CD4-positive, alpha-beta T cell (primary cell): Measurements from ENCODE around the gene DNHD1. TPM values are rescaled to one million over a fixed set of nuclear protein-coding genes. Genes with fewer than 3 reads are reported as not detected.

Experiments
- ATAC-seq: fragments of 200-7000 bp; cut with Tn5 transposase; one replicate; pipeline ENCODE4 v1.10.0; 2022; ENCODE audit warnings: mild to moderate bottlenecking; ENCODE audit not compliant: poor library complexity
- CTCF ChIA-PET: fragments of 350-600 bp; sonication (Branson Sonifier 250); formaldehyde crosslinking; loops from one replicate; lab custom pipeline; 2021; ENCODE audit warnings: antibody characterized with exemption, inconsistent platforms; lab: Charles Lee
- POLR2A ChIA-PET: fragments of 350-600 bp; sonication (Branson Sonifier 250); formaldehyde crosslinking; loops from one replicate; lab custom pipeline; 2021; ENCODE audit warnings: antibody characterized with exemption, inconsistent platforms; lab: Charles Lee
- DNase-seq, 14 experiments: peaks; one replicate each; pipeline ENCODE4 v3.0.0-alpha.2; 2013 to 2020; ENCODE audit warnings: mixed read lengths in 2 of 14
- H3K27ac ChIP-seq, 2 donors: one replicate each; pipeline versions ENCODE4 v1.5.1 to v1.7.0; 2013; ENCODE audit warnings: low read length in 2 of 2, low read depth in 1 of 2, mild to moderate bottlenecking in 1 of 2
- H3K27me3 ChIP-seq, 2 experiments: 1 replicate in 1 of 2; 2 replicates in 1 of 2; pipeline versions ENCODE4 v1.6.1 to v1.7.0; 2013; ENCODE audit warnings: low read length in 2 of 2, control low read depth in 1 of 2, mild to moderate bottlenecking in 1 of 2, moderate library complexity in 1 of 2; ENCODE audit not compliant: insufficient read depth in 2 of 2, control insufficient read depth in 1 of 2
- H3K36me3 ChIP-seq: one replicate; pipeline ENCODE4 v1.6.1; 2013; ENCODE audit warnings: low read length, control low read depth; ENCODE audit not compliant: insufficient read depth
- H3K4me1 ChIP-seq: one replicate; pipeline ENCODE4 v1.6.1; 2013; ENCODE audit warnings: low read length, control low read depth; ENCODE audit not compliant: insufficient read depth
- H3K4me3 ChIP-seq: one replicate; pipeline ENCODE4 v1.5.1; 2013; ENCODE audit warnings: mild to moderate bottlenecking, low read length, moderate library complexity
- H3K9me3 ChIP-seq, 2 experiments: 1 replicate in 1 of 2; 2 replicates in 1 of 2; pipeline versions ENCODE4 v1.6.1 to v1.7.0; 2013; ENCODE audit warnings: low read length in 2 of 2, mild to moderate bottlenecking in 2 of 2, control low read depth in 1 of 2, moderate library complexity in 1 of 2; ENCODE audit not compliant: control insufficient read depth in 1 of 2, insufficient read depth in 1 of 2
- H3K27ac Mint-ChIP-seq: one replicate; pipeline ENCODE4 v1.8.0; 2020; ENCODE audit warnings: mixed read lengths
- H3K27me3 Mint-ChIP-seq: one replicate; pipeline ENCODE4 v1.8.0; 2021; ENCODE audit warnings: mixed read lengths
- H3K36me3 Mint-ChIP-seq: one replicate; pipeline ENCODE4 v1.8.0; 2021; ENCODE audit warnings: low read depth, mixed read lengths
- H3K4me1 Mint-ChIP-seq: one replicate; pipeline ENCODE4 v1.8.0; 2021; ENCODE audit warnings: low read depth, mixed read lengths
- H3K4me3 Mint-ChIP-seq: one replicate; pipeline ENCODE4 v1.8.0; 2020; ENCODE audit warnings: mild to moderate bottlenecking, mixed read lengths
- H3K9me3 Mint-ChIP-seq: one replicate; pipeline ENCODE4 v1.8.0; 2020; ENCODE audit warnings: mixed read lengths
- CTCF ChIP-seq: fragments of 200-600 bp; IDR thresholded peaks from one replicate; pipeline ENCODE4 v1.8.0; 2022; ENCODE audit warnings: antibody characterized with exemption, mild to moderate bottlenecking
- intact Hi-C, 2 experiments: fragments of 100-400 bp; cut with DNase I in 1 of 2; cut with micrococcal nuclease in 1 of 2; formaldehyde crosslinking; loops; one replicate each; pipeline versions ENCODE4 v1.15.1 to v1.9.0; 2023 to 2025; cut with DNase I, micrococcal nuclease
- total RNA-seq, 174 experiments: library from RNA in 2 of 174; stranded (reverse) in 2 of 174; gene quantifications; one replicate each; pipeline ENCODE4 v1.2.3 and lab custom pipeline; 2021 to 2026

DNHD1 gene
- total RNA-seq, 2 experiments from 2014 or later: 44.1 to 46.8 TPM

- intact Hi-C loops: loop anchor here (1.0 to 5.0 kb wide), 8 partner anchors 63 to 1383 kb away; partner anchors contain the start of genes ARFIP2 (in 2 of the 2), TIMM10B (in 2 of the 2), CNGA4 (in 1 of the 2) and EIF3F (in 1 of the 2)
- Mint-ChIP-seq H3K27me3 (no peaks in the 10 kb centered on the region), H3K36me3 (peaks cover 48% of the 10 kb centered on the region), H3K9me3 (no peaks in the 10 kb centered on the region), H3K4me1 (peaks cover 17% of the 10 kb centered on the region), H3K27ac (no peak overlapping the region), H3K4me3 (no peak overlapping the region)
- Histone ChIP-seq H3K4me1 (peaks cover 75% of the 10 kb centered on the region), H3K4me3 (peak overlapping the region; percentile 78), H3K27ac (peak overlapping the region; percentile 81 to 87), H3K27me3 (no peaks in the 10 kb centered on the region), H3K36me3 (peaks cover 40% of the 10 kb centered on the region), H3K9me3 (no peaks in the 10 kb centered on the region)
- ChIA-PET POLR2A (interaction anchor here (0.6 to 4.0 kb wide), 17 partner anchors 8 to 967 kb away, joined by 3 to 57 read pairs (median 4); partner anchors contain the start of genes APBB1, ARFIP2, DNHD1 and MRPL17), CTCF (interaction anchor here (0.6 to 2.7 kb wide), 14 partner anchors 8 to 225 kb away, joined by 3 to 33 read pairs (median 4); partner anchors contain the start of genes MRPL17, TAF10 and TPP1)
- TF ChIP-seq CTCF: no peak
- ATAC-seq: peak; percentile 73
- DNase-seq: peak; percentile 39 to 80 (median 58)
Measured at GRCh38 chr11:6604081-6604626, 107.1 kb downstream of the DNHD1 start.

- Mint-ChIP-seq H3K27me3 (no peaks in the 10 kb centered on the region), H3K36me3 (peaks cover 48% of the 10 kb centered on the region), H3K27ac (no peak overlapping the region), H3K4me3 (no peak overlapping the region), H3K4me1 (peaks cover 12% of the 10 kb centered on the region), H3K9me3 (no peaks in the 10 kb centered on the region)
- DNase-seq (peak in 1 of 14 experiments; percentile 5), ATAC-seq (no peak)
- H3K27me3 ChIP-seq: no peaks in the 10 kb centered on the region
- no peaks in the 10 kb centered on the region for H3K9me3 ChIP-seq
- H3K36me3 ChIP-seq: peaks cover 41% of the 10 kb centered on the region
- peak overlapping the region; percentile 78 for H3K4me3 ChIP-seq
- no peak for TF ChIP-seq CTCF
- H3K27ac ChIP-seq: peak overlapping the region in 1 of 2 donors; percentile 87
- intact Hi-C loops: loop anchor here (1.0 to 5.0 kb wide), 8 partner anchors 63 to 1383 kb away; partner anchors contain the start of genes ARFIP2 (in 2 of the 2), TIMM10B (in 2 of the 2), CNGA4 (in 1 of the 2) and EIF3F (in 1 of the 2)
- POLR2A ChIA-PET: interaction anchor here (0.6 to 4.0 kb wide), 14 partner anchors 8 to 966 kb away, joined by 3 to 57 read pairs (median 5); partner anchors contain the start of genes ARFIP2, DNHD1, MRPL17 and TAF10
- H3K4me1 ChIP-seq: peaks cover 78% of the 10 kb centered on the region
- CTCF ChIA-PET: interaction anchor here (0.6 to 2.7 kb wide), 15 partner anchors 8 to 226 kb away, joined by 3 to 33 read pairs (median 4); partner anchors contain the start of genes MRPL17, TAF10 and TPP1
Measured at GRCh38 chr11:6604790-6605189, 107.7 kb downstream of the DNHD1 start.

- Histone ChIP-seq H3K27me3 (no peaks in the 10 kb centered on the region), H3K36me3 (peaks cover 38% of the 10 kb centered on the region), H3K27ac (peak overlapping the region; percentile 51 to 56), H3K4me3 (no peak overlapping the region), H3K4me1 (peaks cover 82% of the 10 kb centered on the region), H3K9me3 (no peaks in the 10 kb centered on the region)
- Mint-ChIP-seq H3K36me3 (peaks cover 52% of the 10 kb centered on the region), H3K27me3 (no peaks in the 10 kb centered on the region), H3K4me3 (peak overlapping the region; percentile 47), H3K27ac (peak overlapping the region; percentile 58), H3K4me1 (peaks cover 30% of the 10 kb centered on the region), H3K9me3 (no peaks in the 10 kb centered on the region)
- ATAC-seq: no peak
- ChIA-PET CTCF (interaction anchor here (1.0 to 1.9 kb wide), 2 partner anchors 11 to 99 kb away, joined by 3 to 5 read pairs; no protein-coding TSS in a partner anchor), POLR2A (interaction anchor here (0.8 to 1.4 kb wide), 3 partner anchors 12 to 76 kb away, joined by 3 to 6 read pairs (median 6); partner anchors contain the start of genes MRPL17 and TPP1)
- peak in 10 of 14 experiments; percentile 21 to 77 (median 44) for DNase-seq
- intact Hi-C loops: no loop called here
- no peak for TF ChIP-seq CTCF
Measured at GRCh38 chr11:6606471-6607189, 109.5 kb downstream of the DNHD1 start.
